ENCODE data around the gene ACTR1A. TPM values are rescaled to one million over a fixed set of nuclear protein-coding genes. Genes with fewer than 3 reads are reported as not detected.
"Not testable (repeated sequence)": the region's sequence is repeated elsewhere in the genome, so short reads cannot be mapped to it uniquely, and the experiment has no call there.

The ACTR1A gene
- 10 to 100 TPM; 70.0 to 74.0 TPM for total RNA-seq

- ChIA-PET CTCF (interaction anchor here (0.5 to 3.1 kb wide), 7 partner anchors 19 to 401 kb away, joined by 3 to 34 read pairs (median 3); partner anchors contain the start of gene C10orf95), POLR2A (no interaction called here)
Observed at GRCh38 chr10:102502337-102503151, at the start of gene ACTR1A. TSS of gene ACTR1A (minus strand) at chr10:102502712. CDS start at chr10:102502647, 65 bp downstream.

GRCh38 chr10:102550636-102551210, 48.2 kb upstream of the ACTR1A start:
- ChIA-PET POLR2A (no interaction called here), CTCF (interaction anchor here (1.5 kb wide), 1 partner anchor 11 kb away, joined by 3 read pairs; no protein-coding TSS in a partner anchor)

- CTCF ChIA-PET, result no interaction called here
- POLR2A ChIA-PET, result no interaction called here
Observed at GRCh38 chr10:102549549-102549948, 47.0 kb upstream of the ACTR1A start.

GRCh38 chr10:102546606-102547320, 44.3 kb upstream of the ACTR1A start:
- ChIA-PET POLR2A (no interaction called here), CTCF (no interaction called here)

GRCh38 chr10:102545997-102546396, 43.5 kb upstream of the ACTR1A start:
- ChIA-PET CTCF (no interaction called here), POLR2A (no interaction called here)

GRCh38 chr10:102545265-102545871, 42.9 kb upstream of the ACTR1A start:
- ChIA-PET CTCF (no interaction called here), POLR2A (no interaction called here)

GRCh38 chr10:102542800-102543418, 40.4 kb upstream of the ACTR1A start:
- ChIA-PET CTCF (no interaction called here), POLR2A (no interaction called here)

- ChIA-PET POLR2A (no interaction called here), CTCF (interaction anchor here (1.1 kb wide), 1 partner anchor 11 kb away, joined by 3 read pairs; no protein-coding TSS in a partner anchor)
Observed at GRCh38 chr10:102540023-102540422, 37.5 kb upstream of the ACTR1A start.

- ChIA-PET CTCF (no interaction called here), POLR2A (no interaction called here)
Observed at GRCh38 chr10:102538811-102539210, 36.3 kb upstream of the ACTR1A start.

- CTCF ChIA-PET, result no interaction called here
- POLR2A ChIA-PET, result no interaction called here
Observed at GRCh38 chr10:102537948-102538347, 35.4 kb upstream of the ACTR1A start.

- POLR2A ChIA-PET, result no interaction called here
- CTCF ChIA-PET, result no interaction called here
Observed at GRCh38 chr10:102537367-102537766, 34.9 kb upstream of the ACTR1A start.

GRCh38 chr10:102535481-102536147, 33.1 kb upstream of the ACTR1A start:
- CTCF ChIA-PET, result no interaction called here

GRCh38 chr10:102534966-102535365, 32.5 kb upstream of the ACTR1A start:
- CTCF ChIA-PET, POLR2A ChIA-PET: not testable (repeated sequence)

More at GRCh38 chr10:102535481-102536147, 33.1 kb upstream of the ACTR1A start:
- POLR2A ChIA-PET, result no interaction called here

- POLR2A ChIA-PET, result no interaction called here
- CTCF ChIA-PET, result no interaction called here
Observed at GRCh38 chr10:102534333-102534732, 31.8 kb upstream of the ACTR1A start.

- POLR2A ChIA-PET, result no interaction called here
- CTCF ChIA-PET, result no interaction called here
Observed at GRCh38 chr10:102527546-102527945, 25.0 kb upstream of the ACTR1A start.

GRCh38 chr10:102524746-102525145, 22.2 kb upstream of the ACTR1A start:
- ChIA-PET CTCF (no interaction called here), POLR2A (no interaction called here)

GRCh38 chr10:102523250-102524029, 20.9 kb upstream of the ACTR1A start:
- ChIA-PET CTCF (no interaction called here), POLR2A (no interaction called here)

GRCh38 chr10:102522874-102523249, 20.4 kb upstream of the ACTR1A start:
- ChIA-PET POLR2A (no interaction called here), CTCF (no interaction called here)

Measured in activated CD8-positive, alpha-beta memory T cell treated with anti-CD3 and anti-CD28 coated beads for 36 hours (primary cell).